HK-2 (cell line): Measurements from ENCODE around the gene PMS2.
"Not testable (repeated sequence)": the region's sequence is repeated elsewhere in the genome, so short reads cannot be mapped to it uniquely, and the experiment has no call there.

Source experiments
- DNase-seq: peaks from one replicate; pipeline ENCODE4 v3.0.0-alpha.2; 2018; ENCODE audit not compliant: unreplicated experiment

Gene PMS2

GRCh38 chr7:6016653-6016966, 7.8 kb upstream of the PMS2 start:
- DNase-seq: no peak

GRCh38 chr7:6015917-6016652, 7.2 kb upstream of the PMS2 start:
- DNase-seq: no peak

DNA sequence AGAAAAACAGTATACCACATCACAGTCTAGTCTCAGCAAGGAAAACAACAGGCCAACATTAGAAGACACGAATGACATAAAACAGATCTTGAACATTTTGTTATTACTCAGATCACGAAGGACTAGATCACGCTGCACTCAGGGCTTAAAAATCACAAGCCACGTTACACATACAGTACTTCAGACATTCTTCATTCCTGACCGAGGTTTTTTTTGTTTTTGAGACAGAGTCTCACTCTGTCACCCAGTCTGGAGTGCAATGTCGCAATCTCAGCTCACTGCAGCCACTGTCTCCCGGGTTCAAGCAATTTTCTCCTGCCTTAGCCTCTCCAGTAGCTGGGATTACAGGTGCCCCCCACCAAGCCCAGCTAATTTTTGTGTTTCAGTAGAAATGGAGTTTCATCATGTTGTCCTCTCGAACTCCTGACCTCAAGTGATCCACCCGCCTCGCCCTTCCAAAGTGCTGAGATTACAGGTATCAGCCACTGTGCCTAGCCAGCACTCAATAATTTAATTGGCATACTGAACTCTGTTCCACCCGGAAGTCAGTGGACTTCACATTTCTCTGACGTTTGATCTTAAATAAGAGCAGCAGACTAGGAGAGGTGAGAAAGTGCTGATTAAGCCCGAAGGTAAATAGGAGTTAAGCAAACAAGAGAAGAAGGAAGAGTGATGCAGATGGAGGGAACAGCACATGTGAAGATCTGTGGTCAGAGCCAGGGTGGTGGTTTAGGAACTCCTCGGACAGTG, 3.7 kb upstream of the PMS2 start:
- DNase-seq: no peak

DNA sequence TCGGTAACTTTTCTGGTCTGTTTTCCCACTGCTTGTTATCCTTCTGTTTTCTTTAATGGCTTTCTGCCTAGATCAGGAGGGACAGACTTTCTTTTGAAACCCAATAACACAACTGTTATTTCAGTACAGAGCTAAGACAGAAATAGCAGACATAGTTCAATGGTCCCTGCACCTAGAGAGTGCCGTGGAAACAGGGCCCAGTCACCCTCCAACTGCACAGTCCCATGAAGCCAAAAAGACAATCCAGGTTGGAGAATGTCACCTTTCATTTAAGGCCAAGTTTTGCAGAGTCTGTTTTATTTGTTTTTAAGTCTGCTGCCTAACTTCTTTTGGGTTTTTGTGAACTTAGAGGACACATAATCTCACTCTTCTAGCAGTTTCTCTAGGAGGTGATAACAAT, 2.7 kb upstream of the PMS2 start:
- no peak for DNase-seq

DNA sequence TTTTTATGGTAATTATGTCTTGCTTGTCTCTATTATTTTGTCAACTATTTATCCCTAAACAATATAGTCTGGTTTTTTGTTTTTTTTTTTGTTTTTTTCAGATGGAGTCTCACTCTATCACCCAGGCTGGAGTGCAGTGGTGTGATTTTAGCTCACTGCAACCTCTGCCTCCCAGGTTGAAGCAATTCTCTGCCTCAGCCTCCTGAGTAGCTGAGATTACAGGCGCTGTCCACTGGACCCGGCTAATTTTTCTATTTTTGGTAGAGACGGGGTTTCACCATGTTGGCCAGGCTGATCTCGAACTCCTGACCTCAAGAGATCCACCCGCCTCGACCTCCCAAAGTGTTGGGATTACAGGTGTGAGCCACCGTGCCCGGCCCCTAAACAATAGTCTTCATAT, 1.5 kb upstream of the PMS2 start:
- not testable (repeated sequence) for DNase-seq

- peak; percentile 28 for DNase-seq
Observed at GRCh38 chr7:6007835-6008590, 836 bp downstream of the PMS2 start.

- no peak for DNase-seq
Observed at GRCh38 chr7:6007386-6007785, 1.5 kb downstream of the PMS2 start.

DNA sequence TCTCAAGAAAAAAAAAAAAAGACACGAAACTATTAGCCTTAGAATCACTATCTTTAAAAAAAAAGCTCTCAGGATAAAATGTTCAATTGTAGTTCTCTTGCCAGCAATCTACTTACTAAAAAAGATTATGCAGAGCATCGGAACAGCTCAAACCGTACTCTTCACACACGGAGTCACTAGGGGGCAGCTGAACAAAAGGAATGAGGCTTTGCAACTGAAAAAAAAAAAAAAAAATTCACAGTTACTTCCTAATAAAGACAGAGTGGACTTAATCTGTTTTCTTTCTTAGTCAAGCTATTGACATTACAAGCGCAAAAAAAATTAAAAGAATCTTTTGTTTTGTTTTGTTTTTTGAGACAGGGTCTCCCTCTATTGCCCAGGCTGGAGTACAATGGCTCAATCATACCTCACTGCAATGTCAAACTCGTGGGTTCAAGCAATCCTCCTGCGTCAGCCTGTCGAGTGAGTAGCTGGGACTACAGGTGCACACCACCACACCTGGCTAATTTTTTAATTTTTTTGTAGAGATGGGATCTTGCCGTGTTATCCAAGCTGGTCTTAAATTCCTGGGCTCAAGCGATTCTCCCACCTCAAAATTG, 11.5 kb downstream of the PMS2 start:
- peak; percentile 25 for DNase-seq

DNA sequence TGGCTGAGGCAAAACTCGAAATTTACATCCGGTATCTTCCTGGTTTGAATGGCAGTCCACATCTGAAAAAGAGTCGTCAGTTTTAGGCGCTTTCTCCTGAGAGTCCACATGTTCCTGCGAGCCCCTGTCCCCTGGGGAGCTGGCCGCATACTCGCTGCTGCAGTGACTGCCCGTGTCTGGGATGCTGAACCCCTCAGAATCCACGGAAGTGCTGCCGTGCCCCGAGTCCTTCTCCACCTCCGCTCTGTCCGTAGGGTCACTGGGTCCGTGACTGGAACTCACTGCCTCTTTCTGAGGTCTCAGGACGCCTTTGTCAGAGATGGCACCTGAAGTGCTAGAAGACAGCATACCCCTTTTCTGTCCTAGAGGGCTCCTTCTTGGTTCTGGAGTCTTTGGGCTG, 21.8 kb downstream of the PMS2 start:
- DNase-seq: not testable (repeated sequence)

DNA sequence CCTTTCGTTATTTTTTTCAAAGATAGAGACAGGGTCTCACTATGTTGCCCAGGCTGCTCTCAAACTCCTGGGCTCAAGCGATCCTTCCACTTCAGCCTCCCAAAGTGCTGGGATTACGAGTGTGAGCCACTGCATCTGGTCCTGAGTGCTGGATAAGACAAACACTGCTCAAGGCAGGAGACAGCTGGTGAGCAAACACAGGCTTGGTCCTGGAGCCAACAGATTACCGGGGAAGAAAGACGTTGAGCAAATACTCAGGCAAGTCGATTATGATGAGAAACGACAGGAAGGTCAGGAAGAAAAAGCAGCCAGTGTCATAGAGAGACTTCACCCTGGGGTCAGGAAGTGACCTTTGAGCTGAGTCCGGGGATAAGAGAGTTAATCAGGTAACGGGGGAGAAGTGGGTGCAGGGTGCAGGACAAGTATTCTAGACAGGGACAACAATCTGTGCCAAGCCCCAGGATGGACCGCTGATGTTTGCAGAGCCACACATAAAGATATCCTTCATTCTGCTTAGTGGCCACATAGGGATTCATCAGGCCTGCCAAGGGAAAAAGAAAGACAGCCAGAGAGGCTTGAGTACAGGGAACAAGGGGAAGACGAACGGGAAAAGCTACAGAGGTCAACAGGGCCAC, 29.1 kb downstream of the PMS2 start:
- DNase-seq: not testable (repeated sequence)

- not testable (repeated sequence) for DNase-seq
Observed at GRCh38 chr7:5973580-5973979, 35.3 kb downstream of the PMS2 start.

- DNase-seq: not testable (repeated sequence)
Observed at GRCh38 chr7:5970347-5970911, 38.4 kb downstream of the PMS2 start, which contains the start of gene RSPH10B. Gene RSPH10B, minus strand, starts transcription at chr7:5970689. Its CDS starts 3,573 bp downstream, at chr7:5967116.

DNA sequence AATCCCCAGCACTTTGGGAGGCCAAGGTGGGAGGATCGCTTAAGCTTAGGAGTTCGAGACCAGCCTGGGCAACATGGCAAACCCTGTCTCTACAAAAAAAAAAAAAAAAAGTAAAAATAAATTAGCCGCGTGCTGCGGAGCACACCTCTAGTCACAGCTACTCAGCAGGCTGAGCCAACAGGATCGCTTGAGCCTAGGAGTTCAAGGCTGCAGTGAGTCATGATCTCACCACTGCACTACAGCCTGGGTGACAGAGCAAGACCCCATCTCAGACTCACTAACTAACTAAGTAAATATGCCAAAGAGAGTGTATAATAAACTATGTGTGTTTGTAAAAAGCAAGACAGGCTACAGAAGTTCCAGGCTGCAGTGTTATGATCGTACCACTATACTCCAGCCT, 45.0 kb downstream of the PMS2 start:
- not testable (repeated sequence) for DNase-seq

- DNase-seq: not testable (repeated sequence)
Observed at GRCh38 chr7:5963205-5963604, 45.6 kb downstream of the PMS2 start.

GRCh38 chr7:5934945-5935450, 73.9 kb downstream of the PMS2 start:
- not testable (repeated sequence) for DNase-seq

- DNase-seq: peak; percentile 19
Observed at GRCh38 chr7:5931905-5932644, 76.8 kb downstream of the PMS2 start.

- DNase-seq: not testable (repeated sequence)
Observed at GRCh38 chr7:5931250-5931649, 77.6 kb downstream of the PMS2 start.

DNA sequence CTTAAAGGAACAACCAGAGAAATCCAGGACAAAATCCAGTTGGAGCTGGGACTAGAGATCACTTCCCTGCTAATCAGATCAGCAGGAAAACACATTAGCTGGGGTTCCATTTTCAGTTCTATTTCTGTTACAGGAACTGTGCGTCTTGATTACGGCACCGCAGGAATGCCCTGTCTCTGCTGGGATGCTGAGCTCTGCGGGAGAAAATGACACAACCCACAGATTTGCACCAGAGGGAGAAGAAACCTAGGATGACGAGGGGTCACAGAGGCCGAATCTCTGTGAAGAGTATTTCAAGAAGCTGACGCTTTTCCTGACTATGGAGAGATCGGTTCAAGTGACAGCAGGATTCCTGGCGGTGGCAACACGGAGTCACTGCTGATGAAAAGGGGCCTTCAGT, 78.6 kb downstream of the PMS2 start:
- not testable (repeated sequence) for DNase-seq

DNA sequence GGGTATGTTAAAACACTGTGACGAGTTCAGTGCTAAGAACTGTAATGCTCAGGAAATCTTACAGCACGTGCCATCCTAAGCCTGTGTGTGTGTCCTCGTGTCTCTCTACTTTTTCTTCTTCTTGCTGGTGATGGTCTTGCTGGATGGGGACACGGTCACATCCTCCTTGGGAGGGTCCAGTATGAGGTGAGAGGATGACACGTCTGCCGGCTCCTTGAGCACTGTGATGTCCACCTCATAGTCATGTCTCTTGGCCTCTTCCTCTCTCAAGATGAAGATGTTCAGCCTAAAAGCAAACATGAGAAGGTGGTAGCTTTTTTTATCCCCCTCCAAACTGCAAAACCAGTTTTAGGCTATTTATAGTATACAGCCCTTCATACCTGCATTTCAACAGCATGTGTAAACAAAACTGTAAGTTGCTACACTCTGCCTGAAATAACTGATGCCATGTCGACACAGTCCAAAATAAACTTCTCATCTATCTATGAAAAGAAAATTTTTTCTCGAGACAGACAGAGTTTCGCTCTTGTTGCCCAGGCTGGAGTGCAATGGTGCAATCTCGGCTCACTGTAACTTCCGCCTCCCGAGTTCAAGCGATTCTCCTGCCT, 82.5 kb downstream of the PMS2 start:
- not testable (repeated sequence) for DNase-seq

DNA sequence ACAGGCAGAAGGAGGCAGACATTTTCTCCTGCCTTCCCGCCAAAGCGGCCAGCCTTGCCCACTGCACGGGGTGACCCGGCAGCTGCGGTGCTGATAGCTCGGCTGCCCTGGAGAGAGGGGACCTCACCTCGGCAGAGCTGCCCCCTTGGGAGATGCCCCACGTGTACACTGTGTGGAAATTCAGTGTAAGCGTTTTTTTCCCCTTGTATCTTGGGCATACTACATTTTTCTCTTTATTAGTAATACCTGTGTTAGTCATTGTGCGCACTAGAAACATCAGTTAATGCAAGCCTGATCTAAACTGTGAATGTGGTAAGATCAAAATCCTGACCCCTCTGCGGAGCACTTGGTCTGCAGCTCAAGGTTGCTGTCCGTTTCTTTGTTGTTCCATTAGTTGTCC, 84.2 kb downstream of the PMS2 start:
- not testable (repeated sequence) for DNase-seq
